Spleen (tissue), 7 donors: ENCODE measurements around the gene SFTPA2.
"Not testable (repeated sequence)": the region's sequence is repeated elsewhere in the genome, so short reads cannot be mapped to it uniquely, and the experiment has no call there.

Source experiments
- CTCF ChIP-seq, 11 experiments: fragments of 200-600 bp in 7 of 11; fragments of 450-650 bp in 4 of 11; sonication (generic) in 4 of 11; IDR thresholded peaks in 8 of 11; conservative IDR thresholded peaks in 3 of 11; 1 replicate in 7 of 11; 2 replicates in 4 of 11; pipeline versions ENCODE4 v1.4.0 to v1.8.0; 2016 to 2021; ENCODE audit warnings: antibody characterized with exemption in 11 of 11, inconsistent platforms in 4 of 11, mild to moderate bottlenecking in 1 of 11
- POLR2A ChIP-seq, 3 donors: fragments of 450-650 bp; IDR thresholded peaks; one replicate each; pipeline ENCODE4 v1.5.1; 2017; ENCODE audit warnings: antibody characterized with exemption in 3 of 3, mild to moderate bottlenecking in 1 of 3
- donor health status: DM: no; HTN: no; CAD: no; lungs with moderate emphysema.
- donor health status: DM: no; HTN: no; CAD: no.
- donor health status: DM: no; HTN: no; CAD: no.

GRCh38 chr10:79547128-79547527, 13.1 kb downstream of the SFTPA2 start:
- TF ChIP-seq CTCF (IDR thresholded peaks at IDR 0.05 in 8 of 11, conservative IDR thresholded peaks at IDR 0.05 in 3 of 11); POLR2A (IDR thresholded peaks at IDR 0.05): not testable (repeated sequence)
